HCT116 (cell line): ENCODE data around the gene NPL.

Experiments used
- ATF3 ChIP-seq: IDR thresholded peaks from 2 replicates; pipeline ENCODE4 v1.6.1; 2012
- CTCF ChIP-seq, 3 experiments: fragments of 200-600 bp in 1 of 3; sonication (generic) in 1 of 3; IDR thresholded peaks in 2 of 3; conservative IDR thresholded peaks in 1 of 3; 2 replicates each; pipeline ENCODE4 v1.5.1; 2012 to 2017; ENCODE audit warnings: low read depth in 2 of 3, low read length in 2 of 3, antibody characterized with exemption in 1 of 3, borderline replicate concordance in 1 of 3, control low read depth in 1 of 3, mild to moderate bottlenecking in 1 of 3, mixed read lengths in 1 of 3, mixed run types in 1 of 3, moderate library complexity in 1 of 3; ENCODE audit not compliant: insufficient read depth in 1 of 3
- EZH2 ChIP-seq: fragments of 200-600 bp; sonication (generic); IDR thresholded peaks from 2 replicates; pipeline ENCODE4 v1.6.1; 2017; ENCODE audit warnings: antibody characterized with exemption, mixed run types

- TF ChIP-seq CTCF (IDR thresholded peaks at IDR 0.05 in 2 of 3, conservative IDR thresholded peaks at IDR 0.05 in 1 of 3; ENCODE audit: borderline replicate concordance in 1 of 3, insufficient read depth in 1 of 3, low read depth in 2 of 3, low read length in 2 of 3), result no peak
- no peak for TF ChIP-seq ATF3
- TF ChIP-seq EZH2, result no peak
Measured at GRCh38 chr1:182851825-182852224, 62.3 kb downstream of the NPL start.
